Fibroblast of skin of right quadriceps (primary cell): Measurements from ENCODE around the gene VWA8.
A peak's percentile ranks its signal among the peaks of the same experiment; 100 is the strongest.
"Not testable (repeated sequence)": the region's sequence is repeated elsewhere in the genome, so short reads cannot be mapped to it uniquely, and the experiment has no call there.

ENCODE experiments used
- DNase-seq: peaks from one replicate; pipeline ENCODE4 v3.0.0-alpha.2; 2013

Gene VWA8

GRCh38 chr13:41678848-41679247 is 282.1 kb downstream of the VWA8 start:
- DNase-seq: no peak

GRCh38 chr13:41678249-41678648 is 282.7 kb downstream of the VWA8 start:
- DNase-seq: peak; percentile 74

- DNase-seq: peak; percentile 41
These were observed 285.6 kb downstream of the VWA8 start for GRCh38 chr13:41675306-41675705.

- no peak for DNase-seq
These were observed 286.7 kb downstream of the VWA8 start for GRCh38 chr13:41674246-41674645.

GRCh38 chr13:41673640-41674039 is 287.3 kb downstream of the VWA8 start:
- DNase-seq: no peak

- DNase-seq: no peak
These were observed 290.0 kb downstream of the VWA8 start for GRCh38 chr13:41670873-41671443.

- peak; percentile 90 for DNase-seq
These were observed 292.7 kb downstream of the VWA8 start for GRCh38 chr13:41668130-41668757.

- DNase-seq: no peak
These were observed 294.3 kb downstream of the VWA8 start for GRCh38 chr13:41666644-41667043.

- DNase-seq: peak; percentile 74
These were observed 300.5 kb downstream of the VWA8 start for GRCh38 chr13:41660411-41660810.

- peak; percentile 70 for DNase-seq
These were observed 302.8 kb downstream of the VWA8 start for GRCh38 chr13:41658057-41658661.

GRCh38 chr13:41655997-41656396 is 304.9 kb downstream of the VWA8 start:
- no peak for DNase-seq

- DNase-seq: no peak
These were observed 306.1 kb downstream of the VWA8 start for GRCh38 chr13:41654796-41655195.

GRCh38 chr13:41652735-41653361 is 308.1 kb downstream of the VWA8 start:
- peak; percentile 69 for DNase-seq

- no peak for DNase-seq
These were observed 309.4 kb downstream of the VWA8 start for GRCh38 chr13:41651413-41652058.

- no peak for DNase-seq
These were observed 310.2 kb downstream of the VWA8 start for GRCh38 chr13:41650706-41651105.

GRCh38 chr13:41649659-41650058 is 311.2 kb downstream of the VWA8 start:
- DNase-seq: no peak

GRCh38 chr13:41648314-41648935 is 312.5 kb downstream of the VWA8 start:
- peak; percentile 26 for DNase-seq

GRCh38 chr13:41647699-41648313 is 313.1 kb downstream of the VWA8 start:
- not testable (repeated sequence) for DNase-seq

- peak; percentile 89 for DNase-seq
These were observed 315.6 kb downstream of the VWA8 start for GRCh38 chr13:41645331-41645730.

GRCh38 chr13:41644742-41645141 is 316.2 kb downstream of the VWA8 start:
- no peak for DNase-seq

- no peak for DNase-seq
These were observed 317.4 kb downstream of the VWA8 start for GRCh38 chr13:41643507-41643906.

GRCh38 chr13:41641961-41642360 is 318.9 kb downstream of the VWA8 start:
- DNase-seq: no peak

GRCh38 chr13:41641429-41641828 is 319.5 kb downstream of the VWA8 start:
- DNase-seq: no peak
